ENCODE data around the gene ATE1.
"Not testable (repeated sequence)": the region's sequence is repeated elsewhere in the genome, so short reads cannot be mapped to it uniquely, and the experiment has no call there.

Gene ATE1

GRCh38 chr10:121788115-121788514 lies 139.7 kb downstream of the ATE1 start:
- Histone ChIP-seq H3K9me3 (ENCODE audit: control insufficient read depth, insufficient read depth, low read length) (no peaks in the 10 kb centered on the region), H3K4me1 (ENCODE audit: insufficient read depth, low read length) (no peaks in the 10 kb centered on the region; the same call in 1 of the 2 replicates), H3K36me3 (ENCODE audit: insufficient read depth, low read length) (no peaks in the 10 kb centered on the region), H3K9ac (ENCODE audit: low read depth, low read length) (no peak overlapping the region)

GRCh38 chr10:121787169-121787568 lies 140.7 kb downstream of the ATE1 start:
- no peaks in the 10 kb centered on the region for H3K9me3 ChIP-seq (ENCODE audit: control insufficient read depth, insufficient read depth, low read length)
- no peak overlapping the region for H3K9ac ChIP-seq (ENCODE audit: low read depth, low read length)
- no peaks in the 10 kb centered on the region; the same call in 1 of the 2 replicates for H3K4me1 ChIP-seq (ENCODE audit: insufficient read depth, low read length)
- H3K36me3 ChIP-seq (ENCODE audit: insufficient read depth, low read length) = no peaks in the 10 kb centered on the region

DNA sequence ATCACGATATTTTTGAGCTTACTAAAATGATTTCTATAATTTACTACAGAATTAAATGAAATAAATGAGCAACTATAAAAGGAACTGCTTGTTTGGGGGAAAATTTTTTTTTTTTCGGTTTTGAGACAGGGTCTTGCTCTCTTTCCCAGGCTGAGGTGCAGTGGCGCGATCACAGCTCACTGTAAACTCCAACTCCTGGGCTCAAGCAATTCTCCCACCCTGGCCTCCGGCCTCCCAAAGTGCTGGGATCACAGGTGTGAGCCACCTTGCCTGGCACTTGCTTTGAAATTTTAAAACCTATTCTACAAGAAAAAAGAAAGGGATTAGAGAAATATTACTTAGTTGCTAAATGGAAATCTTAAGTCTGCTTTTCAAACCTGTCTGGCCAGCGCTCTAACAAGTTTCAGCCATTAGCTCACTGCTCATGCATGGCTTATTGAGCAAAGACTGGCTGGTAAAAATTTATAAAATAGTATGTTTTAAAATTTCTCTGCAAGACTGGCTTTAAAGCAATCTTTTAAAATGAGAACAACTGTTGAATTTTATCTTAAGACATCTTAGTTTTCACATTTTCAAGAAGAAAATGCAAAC lies 144.0 kb downstream of the ATE1 start:
- no peak overlapping the region for H3K9ac ChIP-seq (ENCODE audit: low read depth, low read length)
- H3K36me3 ChIP-seq (ENCODE audit: insufficient read depth, low read length) = no peaks in the 10 kb centered on the region
- H3K9me3 ChIP-seq (ENCODE audit: control insufficient read depth, insufficient read depth, low read length) = no peaks in the 10 kb centered on the region
- peaks cover 6% of the 10 kb centered on the region; the same call in 1 of the 2 replicates for H3K4me1 ChIP-seq (ENCODE audit: insufficient read depth, low read length)

DNA sequence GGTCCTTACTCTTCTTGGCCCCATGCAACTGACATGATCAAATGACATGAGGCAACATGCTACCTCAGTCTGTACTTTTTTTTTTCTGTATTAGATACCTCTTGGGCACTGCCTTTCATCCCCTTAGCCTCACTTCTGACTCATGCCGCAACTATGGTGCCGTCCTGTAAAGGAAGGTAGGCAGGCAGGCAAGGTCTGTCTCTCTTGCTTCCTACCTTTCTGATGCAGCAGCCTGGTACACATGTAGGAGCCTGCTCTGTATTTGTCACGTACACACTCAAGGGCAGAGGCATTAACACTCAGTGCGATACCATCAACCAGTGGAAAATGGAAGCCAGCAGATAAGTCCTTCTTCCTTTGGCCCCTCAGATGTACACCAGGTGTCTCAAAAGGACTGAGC lies 146.7 kb downstream of the ATE1 start:
- H3K4me1 ChIP-seq (ENCODE audit: insufficient read depth, low read length) = peaks cover 6% of the 10 kb centered on the region; the same call in 1 of the 2 replicates

GRCh38 chr10:121774813-121775212 lies 153.0 kb downstream of the ATE1 start:
- Histone ChIP-seq H3K36me3 (ENCODE audit: insufficient read depth, low read length) (no peaks in the 10 kb centered on the region; the same call in 1 of the 2 replicates), H3K9me3 (ENCODE audit: control insufficient read depth, insufficient read depth, low read length) (no peaks in the 10 kb centered on the region), H3K9ac (ENCODE audit: low read depth, low read length) (no peak overlapping the region), H3K4me1 (ENCODE audit: insufficient read depth, low read length) (peaks cover 8% of the 10 kb centered on the region; the same call in 1 of the 2 replicates)

More for the DNA sequence above, 146.7 kb downstream of the ATE1 start:
- no peak overlapping the region for H3K9ac ChIP-seq (ENCODE audit: low read depth, low read length)
- no peaks in the 10 kb centered on the region for H3K36me3 ChIP-seq (ENCODE audit: insufficient read depth, low read length)
- no peaks in the 10 kb centered on the region for H3K9me3 ChIP-seq (ENCODE audit: control insufficient read depth, insufficient read depth, low read length)

- no peaks in the 10 kb centered on the region for H3K9me3 ChIP-seq (ENCODE audit: control insufficient read depth, insufficient read depth, low read length)
- H3K9ac ChIP-seq (ENCODE audit: low read depth, low read length) = no peak overlapping the region
Measured at GRCh38 chr10:121774404-121774803, 153.4 kb downstream of the ATE1 start.

GRCh38 chr10:121772884-121773283 lies 154.9 kb downstream of the ATE1 start:
- Histone ChIP-seq H3K4me1 (ENCODE audit: insufficient read depth, low read length) (peaks cover 8% of the 10 kb centered on the region; the same call in 1 of the 2 replicates), H3K9ac (ENCODE audit: low read depth, low read length) (no peak overlapping the region), H3K36me3 (ENCODE audit: insufficient read depth, low read length) (no peaks in the 10 kb centered on the region; the same call in 1 of the 2 replicates), H3K9me3 (ENCODE audit: control insufficient read depth, insufficient read depth, low read length) (peaks cover 1% of the 10 kb centered on the region; the same call in 1 of the 2 replicates)

More at GRCh38 chr10:121774404-121774803, 153.4 kb downstream of the ATE1 start:
- no peaks in the 10 kb centered on the region; the same call in 1 of the 2 replicates for H3K36me3 ChIP-seq (ENCODE audit: insufficient read depth, low read length)
- peaks cover 8% of the 10 kb centered on the region; the same call in 1 of the 2 replicates for H3K4me1 ChIP-seq (ENCODE audit: insufficient read depth, low read length)

DNA sequence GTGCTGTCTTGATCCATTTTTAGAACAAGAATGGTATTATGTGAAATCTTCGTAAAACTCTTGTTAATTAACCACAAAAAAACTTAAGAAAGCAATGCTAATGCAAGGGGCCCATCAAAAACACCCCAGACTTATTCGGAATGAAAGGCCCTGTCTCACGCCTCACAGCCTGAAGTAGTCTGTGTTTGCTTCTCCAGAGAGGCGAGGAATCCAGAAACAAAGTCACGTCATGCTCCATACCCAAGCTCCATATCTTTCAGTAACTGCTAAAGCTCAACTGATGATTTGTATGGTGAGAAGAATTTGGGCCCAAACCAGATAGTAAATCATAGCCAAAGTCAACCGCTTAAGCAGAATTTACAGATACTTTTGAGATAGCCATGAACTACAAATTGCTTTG lies 155.4 kb downstream of the ATE1 start:
- no peaks in the 10 kb centered on the region; the same call in 1 of the 2 replicates for H3K36me3 ChIP-seq (ENCODE audit: insufficient read depth, low read length)
- H3K9me3 ChIP-seq (ENCODE audit: control insufficient read depth, insufficient read depth, low read length) = peaks cover 2% of the 10 kb centered on the region; the same call in 1 of the 2 replicates
- peaks cover 8% of the 10 kb centered on the region; the same call in 1 of the 2 replicates for H3K4me1 ChIP-seq (ENCODE audit: insufficient read depth, low read length)
- no peak overlapping the region for H3K9ac ChIP-seq (ENCODE audit: low read depth, low read length)

DNA sequence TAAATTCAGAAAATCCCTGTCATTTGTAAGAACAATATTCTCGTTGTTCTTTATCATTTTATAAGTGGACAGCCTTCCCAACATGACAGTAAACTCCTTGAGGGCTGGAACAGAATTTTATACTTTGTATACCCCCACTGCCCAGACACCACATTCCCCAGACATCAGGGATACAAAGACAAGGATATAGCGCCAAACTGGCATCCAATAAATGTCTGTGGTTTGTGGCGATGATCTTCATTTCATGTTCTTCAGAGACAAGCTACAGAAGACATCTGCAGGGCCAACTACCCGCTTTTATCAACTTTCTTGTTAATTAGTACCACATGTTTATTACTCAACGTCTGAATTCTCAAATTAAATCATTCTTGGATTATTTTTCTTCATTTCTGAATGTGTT lies 155.9 kb downstream of the ATE1 start:
- Histone ChIP-seq H3K9me3 (ENCODE audit: control insufficient read depth, insufficient read depth, low read length) (peaks cover 2% of the 10 kb centered on the region; the same call in 1 of the 2 replicates), H3K4me1 (ENCODE audit: insufficient read depth, low read length) (peaks cover 8% of the 10 kb centered on the region; the same call in 1 of the 2 replicates), H3K36me3 (ENCODE audit: insufficient read depth, low read length) (no peaks in the 10 kb centered on the region; the same call in 1 of the 2 replicates), H3K9ac (ENCODE audit: low read depth, low read length) (no peak overlapping the region)

DNA sequence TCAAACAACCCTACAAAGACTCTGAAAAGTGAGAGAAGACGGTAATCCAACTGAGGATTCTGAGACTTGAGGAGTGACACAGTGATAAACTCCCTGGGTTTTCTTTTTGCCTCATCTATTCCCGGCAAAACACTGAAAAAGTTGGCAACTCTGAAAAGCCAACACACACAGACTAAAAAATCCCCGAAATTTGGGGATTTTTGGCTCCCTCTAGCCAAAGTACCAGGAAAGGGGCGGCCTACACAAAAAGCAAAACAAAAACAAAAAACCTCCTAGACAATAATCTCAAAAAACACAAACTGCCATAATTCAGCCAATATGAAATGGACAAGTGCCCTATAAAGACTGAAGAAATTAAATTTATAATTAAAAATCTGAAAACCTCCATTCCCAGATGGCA lies 161.4 kb downstream of the ATE1 start:
- peaks cover 2% of the 10 kb centered on the region; the same call in 1 of the 2 replicates for H3K9me3 ChIP-seq (ENCODE audit: control insufficient read depth, insufficient read depth, low read length)
- H3K9ac ChIP-seq (ENCODE audit: low read depth, low read length) = no peak overlapping the region
- no peaks in the 10 kb centered on the region for H3K4me1 ChIP-seq (ENCODE audit: insufficient read depth, low read length)
- no peaks in the 10 kb centered on the region for H3K36me3 ChIP-seq (ENCODE audit: insufficient read depth, low read length)

- Histone ChIP-seq H3K4me1 (ENCODE audit: insufficient read depth, low read length) (no peaks in the 10 kb centered on the region), H3K9me3 (ENCODE audit: control insufficient read depth, insufficient read depth, low read length) (peaks cover 4% of the 10 kb centered on the region; the same call in 1 of the 2 replicates), H3K9ac (ENCODE audit: low read depth, low read length) (no peak overlapping the region), H3K36me3 (ENCODE audit: insufficient read depth, low read length) (no peaks in the 10 kb centered on the region)
Measured at GRCh38 chr10:121765204-121765603, 162.6 kb downstream of the ATE1 start.

GRCh38 chr10:121764233-121764942 lies 163.4 kb downstream of the ATE1 start:
- Histone ChIP-seq H3K4me1 (ENCODE audit: insufficient read depth, low read length) (no peaks in the 10 kb centered on the region), H3K9ac (ENCODE audit: low read depth, low read length) (no peak overlapping the region), H3K9me3 (ENCODE audit: control insufficient read depth, insufficient read depth, low read length) (peaks cover 8% of the 10 kb centered on the region; the same call in 1 of the 2 replicates), H3K36me3 (ENCODE audit: insufficient read depth, low read length) (no peaks in the 10 kb centered on the region)

- H3K9me3 ChIP-seq (ENCODE audit: control insufficient read depth, insufficient read depth, low read length) = peaks cover 13% of the 10 kb centered on the region; the same call in 1 of the 2 replicates
- not testable (repeated sequence) for H3K4me1 ChIP-seq (ENCODE audit: insufficient read depth, low read length); H3K36me3 ChIP-seq (ENCODE audit: insufficient read depth, low read length); H3K9ac ChIP-seq (ENCODE audit: low read depth, low read length)
Measured at GRCh38 chr10:121757241-121757640, 170.6 kb downstream of the ATE1 start.

- H3K4me1 ChIP-seq (ENCODE audit: insufficient read depth, low read length); H3K36me3 ChIP-seq (ENCODE audit: insufficient read depth, low read length); H3K9ac ChIP-seq (ENCODE audit: low read depth, low read length): not testable (repeated sequence)
- H3K9me3 ChIP-seq (ENCODE audit: control insufficient read depth, insufficient read depth, low read length) = peaks cover 13% of the 10 kb centered on the region; the same call in 1 of the 2 replicates
Measured at GRCh38 chr10:121755496-121755895, 172.3 kb downstream of the ATE1 start.
